GM23248 (cell line): ENCODE measurements around the gene SRF.

Experiments used
- EZH2 ChIP-seq: fragments of 200-600 bp; sonication (generic); IDR thresholded peaks from 2 replicates; pipeline ENCODE4 v1.6.1; 2018; ENCODE audit warnings: antibody characterized with exemption, mild to moderate bottlenecking; ENCODE audit not compliant: insufficient read depth, poor library complexity, severe bottlenecking
- EZH2phosphoT487 ChIP-seq: fragments of 200-600 bp; sonication (generic); IDR thresholded peaks from 2 replicates; pipeline ENCODE4 v1.6.1; 2018; ENCODE audit warnings: antibody characterized with exemption, moderate library complexity, mild to moderate bottlenecking, low read depth; ENCODE audit not compliant: insufficient read depth

- TF ChIP-seq EZH2 (no peak), EZH2phosphoT487 (no peak)
These were observed 11.1 kb downstream of the SRF start, which contains the start of gene CUL9 for GRCh38 chr6:43181942-43182860.
